Neural cell (in vitro differentiated cells): ENCODE results near the gene OGA.

Source experiments
- CTCF ChIP-seq: fragments of 450-650 bp; IDR thresholded peaks from 2 replicates; pipeline ENCODE4 v1.5.1; 2014; ENCODE audit warnings: antibody characterized with exemption, mild to moderate bottlenecking, moderate library complexity; ENCODE audit not compliant: poor library complexity, severe bottlenecking
- RAD21 ChIP-seq: fragments of 450-650 bp; conservative IDR thresholded peaks from 2 replicates; pipeline ENCODE4 v1.6.1; 2014; ENCODE audit warnings: antibody characterized with exemption, mild to moderate bottlenecking, moderate library complexity
- REST ChIP-seq: IDR thresholded peaks from 2 replicates; pipeline ENCODE4 v1.6.1; 2012; ENCODE audit warnings: borderline replicate concordance

GRCh38 chr10:101838416-101838970 is 20.2 kb upstream of the OGA start:
- TF ChIP-seq CTCF = no peak
- no peak for TF ChIP-seq REST
- no peak for TF ChIP-seq RAD21
